Ovary (tissue), 9 donors: ENCODE measurements around the gene FAM136A. TPM values are rescaled to one million over a fixed set of nuclear protein-coding genes. Genes with fewer than 3 reads are reported as not detected.

Source experiments
- DNase-seq, 5 donors: peaks; one replicate each; pipeline ENCODE4 v3.0.0-alpha.2; 2019 to 2020
- H3K27ac ChIP-seq, 2 donors: fragments of 200-600 bp; one replicate each; pipeline versions ENCODE4 v1.5.1 to v1.8.0; 2019 to 2022
- H3K27me3 ChIP-seq: fragments of 200-600 bp; one replicate; pipeline ENCODE4 v1.8.0; 2022
- H3K36me3 ChIP-seq: fragments of 200-600 bp; sonication (generic); one replicate; pipeline ENCODE4 v1.5.1; 2019
- H3K4me1 ChIP-seq: one replicate; pipeline ENCODE4 v1.8.1; 2013; ENCODE audit warnings: mild to moderate bottlenecking, moderate library complexity; ENCODE audit not compliant: insufficient read depth
- H3K4me3 ChIP-seq: fragments of 200-600 bp; sonication (generic); one replicate; pipeline ENCODE4 v1.5.1; 2017
- H3K9me3 ChIP-seq, 2 donors: fragments of 200-600 bp in 1 of 2; sonication (generic) in 1 of 2; one replicate each; pipeline versions ENCODE4 v1.5.1 to v1.8.1; 2013 to 2019; ENCODE audit warnings: mild to moderate bottlenecking in 1 of 2, moderate library complexity in 1 of 2
- CTCF ChIP-seq, 3 donors: fragments of 450-650 bp in 2 of 3; fragments of 200-600 bp in 1 of 3; IDR thresholded peaks; one replicate each; pipeline versions ENCODE4 v1.5.1 to v1.8.0; 2016 to 2022; ENCODE audit warnings: antibody characterized with exemption in 3 of 3, mild to moderate bottlenecking in 1 of 3
- EP300 ChIP-seq: sonication (generic); formaldehyde crosslinking; IDR thresholded peaks from one replicate; pipeline ENCODE4 v1.6.1; 2017; ENCODE audit warnings: antibody characterized with exemption
- POLR2A ChIP-seq: fragments of 450-650 bp; IDR thresholded peaks from one replicate; pipeline ENCODE4 v1.6.1; 2017; ENCODE audit warnings: antibody characterized with exemption, mild to moderate bottlenecking, moderate library complexity
- WGBS, 3 donors: extraction: QIAGEN DNeasy Blood & Tissue Kit in 1 of 3; methylation state at CpG; one replicate each; pipeline versions ENCODE4 v1.1.5 to v1.1.7; 2013 to 2017; 5-methylcytosine and 5-hydroxymethylcytosine counted together
- intact Hi-C, 4 donors: fragments of 100-400 bp; cut with DNase I; formaldehyde crosslinking; loops; one replicate each; pipeline versions ENCODE4 v1.11.0 to v1.15.1; 2022 to 2023
- polyA plus RNA-seq, 2 donors: library from polyadenylated mRNA; stranded (reverse); fragments of 200-250 nt in 1 of 2; fragments of 350-450 nt in 1 of 2; fragmentation: Illumina TruSeq in 1 of 2; extraction: RNeasy Lipid Tissue Mini Kit (QIAGEN cat#74804) in 1 of 2; gene quantifications; one replicate each; pipeline ENCODE4 v1.2.3, GENCODE V29; 2013 to 2014
- total RNA-seq, 7 donors: library from RNA; depleted of rRNA in 2 of 7; stranded (reverse); fragments of >200 nt in 2 of 7; fragmentation: NEBNext Ultra II Directional in 3 of 7; extraction: Animal tissue kit (Norgen Biotek cat#: 25700) in 3 of 7; gene quantifications; one replicate each; pipeline versions ENCODE4 v1.1.0 to v1.2.4, GENCODE V29; 2016 to 2023
- donor health status: DM: no; HTN: no; CAD: no; lungs with moderate emphysema.
- donor health status: DM: no; HTN: no; CAD: no.
- donor health status: Bipolar disorder and iron deficiency.
- donor health status: DM: yes; HTN: yes; CAD: no.
- donor health status: DM: no; HTN: no; CAD: no.
- donor health status: DM: yes; HTN: yes; CAD: no.

FAM136A gene
- total and polyA plus RNA-seq, 9 donors, result 10.4 to 34.5 (median 17.2) TPM

- Histone ChIP-seq H3K27me3 (no peaks in the 10 kb centered on the region), H3K4me3 (no peak overlapping the region), H3K9me3 (no peaks in the 10 kb centered on the region), H3K36me3 (no peaks in the 10 kb centered on the region), H3K4me1 (no peaks in the 10 kb centered on the region), H3K27ac (no peak overlapping the region)
- intact Hi-C loops, result no loop called here
- no peak for DNase-seq
- TF ChIP-seq EP300, result no peak
Observed at GRCh38 chr2:70341477-70341765, 39.6 kb upstream of the FAM136A start.

GRCh38 chr2:70340761-70341476 lies 39.1 kb upstream of the FAM136A start:
- DNase-seq, result no peak
- TF ChIP-seq POLR2A, result no peak
- no peak for TF ChIP-seq CTCF (IDR thresholded peaks at IDR 0.05)
- TF ChIP-seq EP300, result no peak
- intact Hi-C loops, result no loop called here
- H3K27ac ChIP-seq, result no peak overlapping the region
- no peaks in the 10 kb centered on the region for H3K9me3 ChIP-seq
- no peaks in the 10 kb centered on the region for H3K27me3 ChIP-seq
- no peaks in the 10 kb centered on the region for H3K4me1 ChIP-seq
- H3K36me3 ChIP-seq, result no peaks in the 10 kb centered on the region
- 6 to 8% (median 7%) methylated on average over 7 of the region's 7 CpGs for WGBS, 3 donors
- no peak overlapping the region for H3K4me3 ChIP-seq

GRCh38 chr2:70340075-70340474 lies 38.2 kb upstream of the FAM136A start:
- Histone ChIP-seq H3K27me3 (no peaks in the 10 kb centered on the region), H3K9me3 (no peaks in the 10 kb centered on the region), H3K4me3 (no peak overlapping the region), H3K27ac (no peak overlapping the region), H3K4me1 (no peaks in the 10 kb centered on the region), H3K36me3 (no peaks in the 10 kb centered on the region)
- no peak for DNase-seq
- intact Hi-C loops, result no loop called here
- no peak for TF ChIP-seq POLR2A
- TF ChIP-seq CTCF (IDR thresholded peaks at IDR 0.05), result no peak
- TF ChIP-seq EP300, result no peak
- 59 to 72% (median 72%) methylated on average over 4 of the region's 4 CpGs for WGBS, 3 donors

- DNase-seq, result no peak
Observed at GRCh38 chr2:70336552-70336951, 34.7 kb upstream of the FAM136A start.

More at GRCh38 chr2:70336552-70336951, 34.7 kb upstream of the FAM136A start:
- Histone ChIP-seq H3K27me3 (no peaks in the 10 kb centered on the region), H3K36me3 (no peaks in the 10 kb centered on the region), H3K27ac (no peak overlapping the region), H3K9me3 (no peaks in the 10 kb centered on the region), H3K4me3 (no peak overlapping the region), H3K4me1 (no peaks in the 10 kb centered on the region)
- intact Hi-C loops, result no loop called here
- 58 to 77% (median 74%) methylated on average over 4 of the region's 4 CpGs for WGBS, 3 donors
- TF ChIP-seq CTCF (IDR thresholded peaks at IDR 0.05) (no peak), POLR2A (no peak), EP300 (no peak)
